ENCODE results near the gene ANXA1.

The ANXA1 gene

DNA sequence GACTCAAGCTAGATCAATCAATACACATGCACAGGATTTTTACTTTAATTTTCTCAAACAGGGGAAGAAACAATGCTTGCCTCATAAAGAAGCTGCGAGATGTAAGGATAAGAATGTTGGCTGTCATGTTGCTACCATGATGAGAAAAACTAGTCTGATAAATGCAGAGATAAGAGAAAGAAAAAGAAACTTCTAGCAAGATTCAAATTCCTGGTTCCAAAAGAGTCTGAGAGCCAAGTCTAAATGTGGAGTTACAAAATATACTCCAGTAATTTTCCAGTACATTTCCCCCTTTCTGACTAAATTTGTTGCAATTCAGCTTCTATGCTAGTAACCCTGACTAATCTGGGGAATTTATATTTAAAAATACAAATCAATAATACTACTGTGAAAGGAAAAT, 10.4 kb upstream of the ANXA1 start:
- no peak for DNase-seq

DNA sequence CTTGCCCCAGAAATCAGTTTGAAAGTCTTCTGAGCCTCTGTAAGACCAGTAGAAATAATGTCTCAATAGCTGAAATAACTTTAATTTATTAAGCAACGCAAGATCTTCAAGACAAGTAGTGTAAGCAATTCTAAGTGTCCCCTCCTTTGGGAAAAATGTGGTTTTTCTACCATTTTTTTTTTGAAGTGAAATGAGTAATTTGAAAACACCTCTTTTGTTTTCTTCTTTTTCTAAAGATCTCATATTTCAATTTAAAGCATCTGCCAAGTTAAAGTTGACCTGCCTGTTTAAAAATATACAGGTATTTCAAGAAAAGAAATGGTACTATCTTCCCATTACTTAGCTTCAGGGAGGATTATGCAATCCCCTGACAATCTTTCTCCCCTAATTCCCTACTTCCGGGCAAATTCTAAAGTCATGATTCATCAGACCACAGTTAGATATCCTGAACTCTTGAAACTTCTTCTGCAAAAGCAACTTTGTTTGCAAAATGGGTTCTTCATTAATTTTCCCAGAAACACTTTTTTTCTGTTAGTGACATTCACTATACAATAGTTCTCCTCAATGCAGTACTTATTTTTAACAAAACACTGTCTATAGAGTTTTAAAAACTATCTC, 7.8 kb upstream of the ANXA1 start:
- no peak for DNase-seq

DNA sequence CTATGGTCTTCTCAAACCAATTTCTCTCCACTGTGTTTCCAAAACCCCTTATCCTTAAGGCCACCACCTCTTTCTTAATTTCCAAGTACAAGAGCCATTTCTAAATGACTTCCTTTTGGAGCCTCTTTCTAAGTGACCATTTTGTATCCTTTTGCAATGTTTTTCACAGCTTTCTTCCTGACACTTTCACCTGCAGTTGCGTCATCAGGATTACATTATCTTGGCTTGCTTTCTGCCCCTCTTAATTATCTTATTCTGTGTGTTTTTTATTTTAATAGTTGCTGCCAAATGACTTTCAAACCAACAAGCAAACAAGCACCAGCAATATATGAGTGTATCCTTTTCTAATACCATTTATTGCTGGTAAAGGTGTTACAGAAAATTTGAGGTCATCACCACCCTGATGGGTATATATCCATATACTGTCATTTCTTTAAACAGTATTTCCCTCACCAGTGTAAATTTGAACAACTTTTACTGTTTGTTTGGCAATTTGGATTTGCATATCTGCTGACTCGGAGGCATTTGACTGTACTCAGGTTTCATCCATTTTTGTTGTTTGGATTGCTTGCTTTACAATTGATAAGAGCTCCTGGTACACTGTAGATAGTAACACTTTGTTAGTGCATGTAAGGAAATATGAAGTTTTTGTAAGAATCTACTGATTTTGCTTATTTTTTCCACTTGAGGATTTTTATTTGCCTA, 5.4 kb upstream of the ANXA1 start:
- no peak for DNase-seq

DNA sequence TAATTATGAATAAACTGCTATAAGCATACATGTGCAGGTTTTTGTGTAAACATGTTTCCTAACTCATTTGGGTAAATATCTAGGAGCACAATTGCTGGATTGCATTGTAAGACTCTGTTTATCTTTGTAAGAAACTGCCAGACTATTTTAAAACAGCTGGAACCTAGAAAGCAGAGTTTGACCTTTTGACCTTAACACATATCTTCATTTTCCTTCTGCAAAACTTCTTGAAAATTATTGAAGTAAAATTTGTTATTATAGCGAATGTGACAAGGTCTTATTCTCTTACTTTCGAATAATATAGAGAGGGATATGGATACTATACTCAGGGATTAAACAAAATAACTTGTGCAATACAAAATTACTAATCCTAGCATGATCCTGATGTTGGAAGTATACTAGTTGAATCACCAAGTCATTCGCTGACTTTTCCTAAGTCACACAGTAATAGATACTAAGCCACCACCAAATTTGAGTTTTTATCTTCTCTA, 3.2 kb upstream of the ANXA1 start:
- DNase-seq, result no peak

DNA sequence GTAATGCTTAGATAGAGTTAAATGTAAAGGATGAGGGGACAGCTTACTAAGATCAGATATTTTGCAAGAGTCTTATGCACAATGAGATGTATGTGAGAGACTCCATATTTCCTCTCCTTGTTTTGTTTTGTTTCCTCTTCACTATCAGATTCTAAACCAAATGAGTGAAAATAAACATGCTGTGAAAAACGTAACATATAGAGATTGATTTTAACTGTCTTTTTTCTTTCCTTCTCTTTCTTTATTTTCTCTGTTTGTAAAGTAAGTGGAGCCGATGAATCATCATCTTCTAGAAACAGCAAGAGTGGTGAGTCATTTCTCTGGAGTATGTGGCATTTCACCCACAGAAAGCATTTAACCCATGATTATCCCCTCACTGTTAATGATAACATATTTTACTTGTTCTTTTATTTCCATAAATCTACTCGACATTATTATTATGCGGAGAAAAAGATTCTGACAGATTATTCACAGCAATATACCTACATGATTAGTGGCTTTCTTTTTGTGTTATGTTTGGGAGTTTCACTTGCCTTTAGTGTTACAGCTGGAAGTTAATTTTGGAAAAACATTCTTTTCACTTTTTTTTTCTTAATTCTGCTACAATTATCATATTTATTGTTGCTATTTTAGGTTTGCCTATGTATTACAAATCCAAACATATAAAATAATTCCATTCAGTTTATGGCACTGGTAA, 2.1 kb upstream of the ANXA1 start:
- DNase-seq, result no peak

DNA sequence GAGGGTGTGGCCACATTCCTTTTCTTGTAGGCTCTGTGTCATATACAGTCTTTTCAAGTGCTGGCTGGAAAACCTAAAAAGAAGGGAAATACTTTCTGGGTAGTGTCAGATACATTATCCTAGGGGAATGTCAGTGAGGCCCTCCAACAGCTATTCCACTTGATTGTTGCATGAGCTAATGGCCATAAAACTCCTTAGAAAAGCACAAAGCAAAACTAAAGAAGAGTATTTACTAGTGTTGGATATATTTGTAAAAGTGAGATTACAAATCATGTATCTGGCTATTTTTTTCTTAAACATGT, 829 bp downstream of the ANXA1 start:
- DNase-seq, result no peak

DNA sequence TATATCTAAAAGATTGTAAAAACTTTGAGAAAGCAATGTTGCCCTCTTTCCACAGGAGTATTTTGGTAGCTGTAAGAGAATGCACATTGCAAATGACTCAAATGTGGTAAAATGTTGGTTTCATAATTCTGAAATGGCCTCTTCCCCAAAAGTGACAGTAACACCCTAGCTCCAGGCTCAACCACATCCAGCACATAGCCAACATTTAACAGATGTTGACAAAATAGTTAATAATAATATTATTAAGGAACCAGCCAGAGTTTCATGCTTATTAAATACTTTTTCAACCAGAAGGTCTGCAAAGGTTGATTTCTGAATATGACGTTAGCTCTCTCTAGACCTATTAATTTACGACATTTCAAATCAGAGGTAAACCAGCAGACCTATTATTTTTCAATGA, 1.3 kb downstream of the ANXA1 start:
- DNase-seq, result no peak

DNA sequence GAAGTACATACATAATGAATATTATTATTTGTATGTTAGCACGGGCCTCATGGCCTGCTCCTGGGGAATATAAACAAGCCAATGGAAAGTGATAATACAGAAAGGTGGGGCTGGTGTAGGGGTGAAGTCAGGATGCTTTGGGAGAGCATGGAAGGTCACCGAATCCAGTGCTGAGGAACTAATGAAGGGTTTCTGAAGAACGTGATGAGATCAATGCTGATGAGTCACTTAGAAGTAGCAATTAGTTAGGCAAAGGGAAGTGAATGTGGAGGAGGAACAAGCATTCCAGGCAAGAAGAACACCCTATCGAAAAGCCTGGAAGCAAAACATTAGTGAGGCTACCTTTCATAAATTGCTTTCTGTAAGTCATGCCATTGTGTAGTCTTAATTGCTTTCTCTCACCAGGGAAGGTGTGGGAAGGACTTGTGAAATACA, 2.1 kb downstream of the ANXA1 start:
- DNase-seq, result no peak

DNA sequence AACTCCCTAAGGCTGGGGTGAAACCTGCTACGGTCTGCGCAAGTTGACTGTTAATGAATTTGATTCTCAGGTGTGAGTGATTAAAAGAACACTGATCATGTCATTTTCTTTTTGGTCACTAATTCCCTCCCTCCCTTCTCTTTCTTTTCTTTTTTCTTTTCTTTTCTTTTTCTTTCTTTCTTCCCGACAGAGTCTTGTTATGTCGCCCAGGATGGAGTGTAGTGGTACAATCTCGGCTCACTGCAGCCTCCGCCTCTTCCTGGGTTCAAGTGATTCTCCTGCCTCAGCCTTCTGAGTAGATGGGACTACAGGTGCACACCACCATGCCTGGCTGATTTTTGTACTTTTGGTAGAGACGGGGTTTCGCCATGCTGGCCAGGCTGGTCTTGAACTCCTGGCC, 2.6 kb downstream of the ANXA1 start:
- no peak for DNase-seq

DNA sequence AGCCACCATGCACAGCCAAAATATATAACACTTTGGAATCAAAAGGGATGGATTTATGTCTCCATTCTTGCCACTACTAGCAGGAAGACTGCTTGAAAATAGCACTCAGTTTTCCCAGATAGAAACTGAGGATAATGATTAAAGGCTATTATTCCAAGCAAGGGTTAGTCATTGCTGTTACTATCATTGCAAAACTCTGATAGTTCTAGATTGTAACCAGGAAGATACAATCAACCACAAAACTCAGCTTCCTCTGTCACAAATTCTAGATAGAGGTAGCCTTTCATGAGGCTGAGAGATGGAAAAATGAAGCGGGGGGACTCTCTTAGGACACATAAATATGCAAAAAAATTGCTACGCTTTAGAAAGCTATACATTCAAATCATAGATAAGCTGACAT, 3.1 kb downstream of the ANXA1 start:
- DNase-seq, result no peak

DNA sequence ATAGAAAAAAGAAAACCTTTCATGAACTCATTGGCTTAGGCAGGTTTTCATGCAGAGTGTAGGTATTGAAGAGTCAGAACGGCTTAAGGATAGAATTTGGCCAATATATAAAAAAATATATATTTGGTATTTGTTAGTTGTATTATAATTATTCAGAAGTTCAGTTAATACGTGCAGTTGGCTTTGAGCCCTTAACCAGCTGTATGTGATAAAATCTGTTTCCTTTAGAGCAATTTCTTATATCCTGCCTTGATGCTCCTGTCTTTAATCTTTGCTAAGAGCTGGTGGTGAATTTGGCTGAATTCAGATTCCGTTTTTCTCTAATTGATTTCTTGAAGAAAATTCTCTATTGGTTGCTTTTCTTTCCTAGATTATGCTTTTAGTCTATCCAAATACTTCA, 3.7 kb downstream of the ANXA1 start:
- DNase-seq, result no peak

DNA sequence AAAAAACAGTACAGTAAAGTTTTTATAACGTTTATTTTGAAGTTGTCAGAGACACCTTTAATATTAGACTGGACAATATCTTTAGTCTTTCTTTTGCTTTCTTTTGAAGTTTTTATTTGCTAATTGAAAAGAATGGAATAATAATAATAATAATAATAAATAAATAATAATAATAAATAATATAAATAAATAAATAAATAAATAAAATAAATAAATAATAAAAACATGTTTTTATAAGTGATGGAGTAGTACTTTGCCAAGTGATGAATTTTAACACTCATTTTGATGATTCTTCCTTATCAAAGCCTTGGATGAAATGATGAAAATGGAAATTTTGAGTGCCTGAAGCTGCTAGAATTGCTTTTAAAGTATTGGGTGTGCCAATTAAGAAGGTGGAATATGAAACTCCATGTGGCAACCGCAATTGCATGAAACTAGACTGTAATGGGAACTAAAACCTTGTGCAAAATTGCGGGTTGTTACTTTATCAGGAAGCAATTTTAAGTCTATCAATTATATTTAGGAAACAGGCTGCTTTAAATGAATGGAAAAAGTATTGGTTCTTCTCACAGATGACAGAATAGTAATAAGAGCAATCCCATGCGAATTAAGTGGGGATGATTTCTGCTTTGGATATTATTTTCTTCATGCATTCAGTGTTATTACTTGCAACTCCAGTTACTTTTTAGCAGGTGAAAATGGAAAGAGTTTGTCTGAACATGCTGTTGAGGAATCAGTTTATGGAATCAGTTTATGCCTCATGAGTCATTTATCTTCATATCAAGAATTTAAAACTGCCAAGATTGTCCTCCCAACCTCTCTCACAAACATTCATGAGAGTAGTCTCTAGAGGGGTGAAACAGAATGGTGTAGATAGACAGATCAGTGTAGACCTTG, 4.6 kb downstream of the ANXA1 start:
- no peak for DNase-seq

DNA sequence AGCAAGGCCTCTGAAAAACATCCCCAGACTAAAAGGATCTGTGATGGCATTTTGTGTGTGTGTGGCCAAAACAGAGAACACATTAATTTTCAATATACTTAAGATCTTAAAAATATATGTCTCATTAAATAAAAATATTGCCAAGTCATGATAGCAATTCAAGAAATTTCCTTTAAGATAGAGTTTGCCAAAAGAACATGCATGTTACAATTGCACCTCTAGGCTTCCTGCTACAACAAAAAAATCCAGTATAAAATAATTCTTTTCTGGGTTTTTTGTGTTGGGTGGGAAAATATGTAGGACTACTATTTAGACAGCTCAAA, 5.2 kb downstream of the ANXA1 start:
- DNase-seq, result no peak

DNA sequence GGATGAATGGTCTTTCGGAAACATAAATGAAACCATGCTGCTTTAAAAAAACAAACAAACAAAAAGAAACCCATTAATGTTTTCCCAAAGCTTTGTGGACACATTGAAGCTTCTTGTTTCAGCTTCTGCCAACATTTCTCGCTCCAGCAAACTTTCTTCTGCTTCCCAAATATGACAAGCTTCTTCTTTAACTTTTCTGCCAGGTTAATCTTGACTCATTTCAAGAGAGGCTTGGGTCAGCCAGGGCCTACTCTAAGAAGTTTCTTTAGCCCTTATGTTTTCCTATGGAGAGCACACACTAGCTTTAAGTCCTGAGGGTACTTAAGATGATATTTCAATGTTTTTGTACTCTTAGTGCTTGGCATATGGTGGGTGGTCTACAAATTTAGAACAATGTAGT, 6.1 kb downstream of the ANXA1 start:
- DNase-seq, result no peak

DNA sequence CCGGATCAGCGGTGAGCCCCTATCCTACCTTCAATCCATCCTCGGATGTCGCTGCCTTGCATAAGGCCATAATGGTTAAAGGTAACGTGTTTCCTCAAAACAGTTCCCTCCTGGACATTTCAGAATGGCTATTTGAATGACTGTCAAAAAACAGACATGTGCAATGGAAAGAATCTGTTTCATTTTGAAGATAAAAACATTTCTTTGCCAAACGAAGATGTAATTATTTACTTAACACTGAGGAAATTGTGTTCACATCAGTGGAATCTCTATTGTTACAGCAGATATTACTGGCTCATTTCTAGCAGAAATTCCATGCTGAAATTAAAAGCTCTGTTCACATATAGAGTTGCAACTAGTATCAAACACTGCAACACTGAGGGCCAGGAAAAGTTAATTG, 7.1 kb downstream of the ANXA1 start:
- DNase-seq, result no peak

DNA sequence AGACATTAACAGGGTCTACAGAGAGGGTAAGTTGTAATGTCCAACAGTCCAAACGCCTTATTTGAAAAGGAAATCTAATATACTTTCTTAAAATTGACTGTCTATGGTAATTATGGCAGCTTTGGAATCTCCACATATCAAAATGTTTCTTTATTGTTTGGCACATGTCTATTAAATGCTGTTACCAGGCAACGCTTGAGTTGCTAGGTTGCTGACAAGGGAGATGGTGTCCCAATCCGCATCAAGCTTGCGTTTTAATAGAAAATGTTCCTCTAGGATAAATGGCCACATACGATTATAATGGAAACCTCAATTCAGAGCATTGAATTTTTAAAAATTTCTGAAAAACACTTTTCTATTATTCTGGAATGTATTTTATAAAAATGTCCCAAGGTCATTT, 9.2 kb downstream of the ANXA1 start:
- DNase-seq, result no peak

DNA sequence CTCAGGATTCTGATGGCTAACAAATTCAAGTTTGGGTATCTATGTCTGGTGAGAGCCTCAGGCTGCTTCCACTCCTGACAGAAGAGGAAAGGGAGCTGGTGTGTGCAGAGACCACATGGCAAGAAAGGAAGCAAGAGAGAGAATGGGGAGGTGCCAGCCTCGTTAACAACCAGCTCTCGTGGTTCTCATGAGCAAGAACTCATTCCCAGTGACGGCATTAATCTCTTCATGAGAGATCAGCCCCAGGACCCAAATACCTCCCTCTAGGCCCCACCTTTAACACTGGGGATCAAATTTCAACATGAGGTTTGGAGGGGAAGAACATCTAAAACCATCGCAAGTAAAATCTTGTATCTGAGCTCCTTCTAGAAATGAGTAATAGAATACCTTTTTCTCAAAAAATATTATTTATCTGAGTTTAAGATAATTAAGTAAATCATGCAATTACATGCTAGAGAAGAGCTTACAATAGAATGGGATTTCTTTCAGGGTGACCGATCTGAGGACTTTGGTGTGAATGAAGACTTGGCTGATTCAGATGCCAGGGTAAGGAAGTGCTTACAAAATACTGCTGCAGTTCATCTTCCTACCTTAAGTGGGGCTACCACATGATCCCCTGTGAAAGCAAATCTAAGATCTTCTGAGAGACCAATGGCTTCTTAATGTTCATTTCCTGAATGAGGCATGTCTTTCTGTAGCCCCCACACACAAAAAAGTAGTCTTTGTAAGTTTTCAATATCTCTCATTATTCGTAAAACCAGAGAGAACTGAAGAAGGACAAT, 11.5 kb downstream of the ANXA1 start:
- no peak for DNase-seq

DNA sequence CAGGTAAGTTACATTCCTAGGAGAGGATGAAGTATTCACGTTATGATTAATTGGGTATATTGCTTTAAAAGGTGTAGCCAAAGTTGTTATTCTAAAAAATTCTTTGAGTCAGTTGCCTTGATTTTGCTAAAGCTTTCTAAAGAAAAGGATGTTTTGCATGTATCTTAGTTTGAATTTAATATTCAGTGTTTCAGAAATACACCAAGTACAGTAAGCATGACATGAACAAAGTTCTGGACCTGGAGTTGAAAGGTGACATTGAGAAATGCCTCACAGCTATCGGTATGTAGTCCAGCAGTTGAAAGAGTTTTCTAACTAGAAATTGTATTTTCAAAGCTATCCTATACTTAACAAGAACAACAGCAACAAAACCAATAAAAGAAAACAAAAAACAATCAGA, 14.2 kb downstream of the ANXA1 start:
- DNase-seq, result no peak

DNA sequence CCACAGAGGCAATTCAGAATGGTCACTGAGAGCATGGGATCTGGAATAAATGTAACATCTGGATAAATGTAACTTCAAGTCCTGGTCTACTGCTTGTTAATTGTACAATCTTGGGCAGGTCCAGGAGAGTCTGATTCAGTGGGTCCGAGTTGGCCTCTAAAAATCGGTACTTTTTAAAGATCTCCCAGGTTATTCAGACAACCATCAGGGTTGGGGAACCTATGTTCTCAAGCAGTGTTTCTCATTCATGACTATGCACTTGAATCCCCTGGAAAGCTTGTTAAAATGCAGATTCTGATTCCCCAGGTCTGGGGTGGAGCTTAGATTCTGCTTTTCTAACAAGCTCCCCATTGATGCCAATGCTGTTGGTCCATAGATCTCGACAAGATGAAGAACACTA, 14.8 kb downstream of the ANXA1 start:
- no peak for DNase-seq

DNA sequence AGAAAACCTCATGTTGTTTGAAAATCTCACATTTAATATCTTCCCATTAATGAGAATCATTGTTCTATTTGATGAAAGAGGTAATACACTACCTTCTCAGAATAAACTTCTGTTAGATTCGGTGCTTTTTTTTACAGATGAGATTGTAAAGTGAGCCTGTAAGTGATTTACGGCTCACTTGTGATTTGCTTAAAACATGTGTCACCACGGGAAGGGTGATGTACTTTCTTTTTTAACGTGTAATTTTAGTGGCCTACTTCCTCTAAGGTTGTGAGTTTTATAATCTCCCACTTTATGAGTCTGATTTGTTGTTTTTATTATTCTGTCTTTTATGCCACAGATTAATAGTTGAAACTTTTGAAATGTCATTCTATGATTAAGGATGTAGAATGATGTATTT, 15.9 kb downstream of the ANXA1 start:
- DNase-seq, result no peak

DNA sequence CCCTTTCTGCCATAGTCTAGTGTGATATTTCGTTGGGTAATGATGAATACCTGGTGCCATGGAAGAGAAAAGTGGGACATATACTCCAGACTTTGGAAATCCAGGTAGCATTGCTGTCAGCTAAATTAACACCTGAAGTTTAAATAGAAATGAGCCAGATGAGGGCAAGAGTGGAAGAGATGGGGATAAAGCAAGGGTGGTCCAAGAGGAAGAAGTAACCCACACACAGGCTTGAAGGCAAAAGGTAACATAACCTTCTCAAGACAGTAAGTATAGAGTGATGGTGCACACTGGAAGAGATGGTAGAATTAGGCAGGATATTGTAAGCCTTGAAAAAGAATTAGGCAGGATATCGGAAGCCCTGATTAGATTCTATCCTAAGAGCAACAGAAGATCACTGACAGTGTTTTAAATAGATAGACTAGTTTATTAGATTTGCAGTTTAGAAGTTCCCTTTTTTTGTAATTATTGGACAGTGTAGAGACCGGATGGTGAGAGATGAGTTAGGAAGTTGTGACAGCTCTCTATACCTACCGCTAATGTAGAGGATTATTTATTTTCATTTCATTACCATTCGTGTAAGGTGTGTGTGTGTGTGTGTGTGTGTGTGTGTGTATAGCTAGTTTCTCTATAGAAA, 16.8 kb downstream of the ANXA1 start:
- no peak for DNase-seq

Data from activated CD4-positive, CD25-positive, alpha-beta regulatory T cell (primary cell).